ENCODE data around the gene BTK.
A peak's percentile ranks its signal among the peaks of the same experiment; 100 is the strongest.

BTK gene

GRCh38 chrX:101383679-101384205 lies 2.2 kb downstream of the BTK start:
- Mint-ChIP-seq H3K27me3 (peaks cover 3% of the 10 kb centered on the region), H3K4me3 (no peak overlapping the region), H3K4me1 (ENCODE audit: low read depth) (no peaks in the 10 kb centered on the region), H3K27ac (no peak overlapping the region), H3K36me3 (ENCODE audit: low read depth) (no peaks in the 10 kb centered on the region), H3K9me3 (no peaks in the 10 kb centered on the region)
- no peak for DNase-seq

- Mint-ChIP-seq H3K9me3 (no peaks in the 10 kb centered on the region), H3K27ac (no peak overlapping the region), H3K27me3 (peaks cover 11% of the 10 kb centered on the region), H3K4me1 (ENCODE audit: low read depth) (no peaks in the 10 kb centered on the region), H3K36me3 (ENCODE audit: low read depth) (no peaks in the 10 kb centered on the region), H3K4me3 (no peak overlapping the region)
- no peak for DNase-seq
Measured at GRCh38 chrX:101377547-101377946, 8.4 kb downstream of the BTK start.

GRCh38 chrX:101370888-101371504 lies 15.0 kb downstream of the BTK start:
- Mint-ChIP-seq H3K4me3 (no peak overlapping the region), H3K36me3 (ENCODE audit: low read depth) (no peaks in the 10 kb centered on the region), H3K27me3 (peaks cover 12% of the 10 kb centered on the region), H3K9me3 (no peaks in the 10 kb centered on the region), H3K27ac (no peak overlapping the region), H3K4me1 (ENCODE audit: low read depth) (no peaks in the 10 kb centered on the region)
- DNase-seq: no peak

- peaks cover 7% of the 10 kb centered on the region for H3K27me3 Mint-ChIP-seq
- no peaks in the 10 kb centered on the region for H3K9me3 Mint-ChIP-seq
- no peak overlapping the region for H3K4me3 Mint-ChIP-seq
- H3K36me3 Mint-ChIP-seq (ENCODE audit: low read depth): no peaks in the 10 kb centered on the region
- DNase-seq: no peak
- H3K4me1 Mint-ChIP-seq (ENCODE audit: low read depth): no peaks in the 10 kb centered on the region
- H3K27ac Mint-ChIP-seq: no peak overlapping the region
Measured at GRCh38 chrX:101369687-101370086, 16.3 kb downstream of the BTK start.

GRCh38 chrX:101368800-101369199 lies 17.2 kb downstream of the BTK start:
- H3K27ac Mint-ChIP-seq: no peak overlapping the region
- no peak overlapping the region for H3K4me3 Mint-ChIP-seq
- H3K9me3 Mint-ChIP-seq: no peaks in the 10 kb centered on the region
- H3K36me3 Mint-ChIP-seq (ENCODE audit: low read depth): no peaks in the 10 kb centered on the region
- no peaks in the 10 kb centered on the region for H3K4me1 Mint-ChIP-seq (ENCODE audit: low read depth)
- no peak for DNase-seq
- H3K27me3 Mint-ChIP-seq: peaks cover 7% of the 10 kb centered on the region

GRCh38 chrX:101365301-101365795 lies 20.6 kb downstream of the BTK start:
- Mint-ChIP-seq H3K27me3 (peaks cover 21% of the 10 kb centered on the region), H3K27ac (no peak overlapping the region), H3K9me3 (no peaks in the 10 kb centered on the region), H3K36me3 (ENCODE audit: low read depth) (no peaks in the 10 kb centered on the region), H3K4me1 (ENCODE audit: low read depth) (no peaks in the 10 kb centered on the region), H3K4me3 (no peak overlapping the region)
- no peak for DNase-seq

GRCh38 chrX:101362757-101363156 lies 23.2 kb downstream of the BTK start:
- no peak overlapping the region for H3K27ac Mint-ChIP-seq
- H3K4me3 Mint-ChIP-seq: no peak overlapping the region
- H3K9me3 Mint-ChIP-seq: no peaks in the 10 kb centered on the region
- DNase-seq: no peak
- no peaks in the 10 kb centered on the region for H3K36me3 Mint-ChIP-seq (ENCODE audit: low read depth)
- H3K4me1 Mint-ChIP-seq (ENCODE audit: low read depth): no peaks in the 10 kb centered on the region
- peaks cover 21% of the 10 kb centered on the region for H3K27me3 Mint-ChIP-seq

- H3K36me3 Mint-ChIP-seq (ENCODE audit: low read depth): no peaks in the 10 kb centered on the region
- DNase-seq: no peak
- H3K27me3 Mint-ChIP-seq: peaks cover 21% of the 10 kb centered on the region
- H3K4me3 Mint-ChIP-seq: no peak overlapping the region
- H3K27ac Mint-ChIP-seq: no peak overlapping the region
- no peaks in the 10 kb centered on the region for H3K4me1 Mint-ChIP-seq (ENCODE audit: low read depth)
- H3K9me3 Mint-ChIP-seq: no peaks in the 10 kb centered on the region
Measured at GRCh38 chrX:101362116-101362515, 23.9 kb downstream of the BTK start.

GRCh38 chrX:101360390-101360789 lies 25.6 kb downstream of the BTK start:
- no peak for DNase-seq
- Mint-ChIP-seq H3K27ac (no peak overlapping the region), H3K4me1 (ENCODE audit: low read depth) (no peaks in the 10 kb centered on the region), H3K4me3 (no peak overlapping the region), H3K36me3 (ENCODE audit: low read depth) (no peaks in the 10 kb centered on the region), H3K27me3 (peaks cover 21% of the 10 kb centered on the region), H3K9me3 (no peaks in the 10 kb centered on the region)

- no peaks in the 10 kb centered on the region for H3K9me3 Mint-ChIP-seq
- H3K27me3 Mint-ChIP-seq: peaks cover 21% of the 10 kb centered on the region
- H3K27ac Mint-ChIP-seq: no peak overlapping the region
- no peak overlapping the region for H3K4me3 Mint-ChIP-seq
- no peaks in the 10 kb centered on the region for H3K4me1 Mint-ChIP-seq (ENCODE audit: low read depth)
- H3K36me3 Mint-ChIP-seq (ENCODE audit: low read depth): no peaks in the 10 kb centered on the region
- no peak for DNase-seq
Measured at GRCh38 chrX:101359966-101360365, 26.0 kb downstream of the BTK start.

GRCh38 chrX:101357166-101357795 lies 28.7 kb downstream of the BTK start:
- H3K27me3 Mint-ChIP-seq: peaks cover 25% of the 10 kb centered on the region
- no peaks in the 10 kb centered on the region for H3K9me3 Mint-ChIP-seq
- H3K4me3 Mint-ChIP-seq: no peak overlapping the region
- DNase-seq: no peak
- H3K27ac Mint-ChIP-seq: no peak overlapping the region
- no peaks in the 10 kb centered on the region for H3K36me3 Mint-ChIP-seq (ENCODE audit: low read depth)
- H3K4me1 Mint-ChIP-seq (ENCODE audit: low read depth): no peaks in the 10 kb centered on the region

- DNase-seq: no peak
- peaks cover 20% of the 10 kb centered on the region for H3K4me1 Mint-ChIP-seq (ENCODE audit: low read depth)
- peaks cover 9% of the 10 kb centered on the region for H3K27me3 Mint-ChIP-seq
- H3K4me3 Mint-ChIP-seq: peak overlapping the region; percentile 92
- peak overlapping the region; percentile 97 for H3K27ac Mint-ChIP-seq
- no peaks in the 10 kb centered on the region for H3K9me3 Mint-ChIP-seq
- H3K36me3 Mint-ChIP-seq (ENCODE audit: low read depth): peaks cover 42% of the 10 kb centered on the region
Measured at GRCh38 chrX:101349193-101349562, 36.8 kb downstream of the BTK start.

- peak; percentile 85 for DNase-seq
- no peaks in the 10 kb centered on the region for H3K9me3 Mint-ChIP-seq
- peak within 1 kb of the TSS; percentile 97 for H3K27ac Mint-ChIP-seq
- peaks cover 7% of the 10 kb centered on the region for H3K27me3 Mint-ChIP-seq
- H3K4me3 Mint-ChIP-seq: peak within 1 kb of the TSS; percentile 92
- peaks cover 20% of the 10 kb centered on the region for H3K4me1 Mint-ChIP-seq (ENCODE audit: low read depth)
- peaks cover 48% of the 10 kb centered on the region for H3K36me3 Mint-ChIP-seq (ENCODE audit: low read depth)
Measured at GRCh38 chrX:101348452-101349192, 37.4 kb downstream of the BTK start, which contains the start of gene TIMM8A. Gene TIMM8A, minus strand, starts transcription at chrX:101348742. Its CDS starts 78 bp downstream, at chrX:101348664.

GRCh38 chrX:101347859-101348451 lies 38.0 kb downstream of the BTK start:
- H3K27me3 Mint-ChIP-seq: peaks cover 7% of the 10 kb centered on the region
- peak overlapping the region; percentile 97 for H3K27ac Mint-ChIP-seq
- H3K9me3 Mint-ChIP-seq: no peaks in the 10 kb centered on the region
- H3K36me3 Mint-ChIP-seq (ENCODE audit: low read depth): peaks cover 52% of the 10 kb centered on the region
- DNase-seq: no peak
- H3K4me1 Mint-ChIP-seq (ENCODE audit: low read depth): peaks cover 20% of the 10 kb centered on the region
- peak overlapping the region; percentile 92 for H3K4me3 Mint-ChIP-seq
